ENCODE data around the gene STK10.

STK10 gene

DNA sequence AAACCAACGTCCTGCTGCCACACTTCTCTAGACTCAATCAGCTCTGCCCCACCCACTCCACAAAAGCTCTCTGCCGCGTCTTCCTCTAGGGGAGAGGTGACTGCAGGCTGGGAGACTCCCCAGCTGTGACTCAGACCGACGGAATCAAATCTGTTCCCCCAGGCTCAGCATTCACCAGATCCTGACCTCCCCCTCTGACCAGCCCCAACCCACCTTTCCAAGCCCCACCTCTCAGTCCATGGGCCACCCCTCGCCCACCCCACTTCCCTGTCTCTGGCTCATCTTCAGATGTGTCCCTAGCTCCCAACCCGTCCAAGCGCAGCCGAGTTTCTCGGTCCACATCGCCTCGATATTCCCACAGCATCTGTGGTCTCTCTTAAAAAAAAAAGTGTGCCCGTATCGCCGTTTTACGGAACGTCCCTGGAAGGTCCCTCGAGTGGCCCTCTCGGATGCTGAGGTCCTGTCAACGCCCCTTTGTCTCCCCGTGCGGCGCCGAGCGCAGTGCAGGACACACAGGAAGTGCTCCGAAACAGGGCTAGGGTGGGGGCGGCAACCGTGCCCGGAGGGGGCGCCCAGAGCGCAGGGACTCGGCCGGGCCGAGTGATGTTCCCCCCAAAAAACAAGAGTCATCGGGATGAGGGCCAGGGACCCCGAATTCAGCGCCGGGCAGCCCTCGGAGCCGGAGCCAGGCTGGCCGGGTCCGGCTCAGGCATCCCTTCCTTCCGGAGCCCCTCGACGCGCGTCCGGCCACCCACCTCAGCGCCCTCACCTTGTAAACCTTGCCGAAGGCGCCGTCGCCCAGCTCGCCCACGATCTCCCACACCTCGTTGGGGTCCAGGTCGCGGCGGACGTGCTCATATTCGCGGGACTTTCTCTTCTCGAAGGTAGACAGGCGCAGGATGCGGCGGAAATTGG is 649 bp downstream of the STK10 start:
- Histone ChIP-seq H3K9me3 (ENCODE audit: control insufficient read depth, insufficient read depth, low read depth, low read length) (no peaks in the 10 kb centered on the region), H3K27ac (ENCODE audit: low read depth, low read length) (no peak overlapping the region; the same call in 1 of the 2 replicates), H3K4me1 (ENCODE audit: control insufficient read depth, insufficient read depth, low read length) (peaks cover 22% of the 10 kb centered on the region), H3K36me3 (ENCODE audit: control insufficient read depth, insufficient read depth, low read length) (no peaks in the 10 kb centered on the region), H3K4me3 (ENCODE audit: low read depth, low read length) (peak overlapping the region; percentile 94), H3K27me3 (ENCODE audit: control insufficient read depth, insufficient read depth, low read length) (no peaks in the 10 kb centered on the region), H3K9ac (ENCODE audit: low read length) (peak overlapping the region; percentile 83)

- Histone ChIP-seq H3K36me3 (ENCODE audit: control insufficient read depth, insufficient read depth, low read length) (no peaks in the 10 kb centered on the region), H3K4me1 (ENCODE audit: control insufficient read depth, insufficient read depth, low read length) (peaks cover 22% of the 10 kb centered on the region), H3K27ac (ENCODE audit: low read depth, low read length) (no peak overlapping the region), H3K4me3 (ENCODE audit: low read depth, low read length) (peak overlapping the region; percentile 94; the same call in 1 of the 2 replicates), H3K9me3 (ENCODE audit: control insufficient read depth, insufficient read depth, low read depth, low read length) (no peaks in the 10 kb centered on the region), H3K9ac (ENCODE audit: low read length) (peak overlapping the region; percentile 83), H3K27me3 (ENCODE audit: control insufficient read depth, insufficient read depth, low read length) (no peaks in the 10 kb centered on the region)
Measured at GRCh38 chr5:172186114-172186695, 1.8 kb downstream of the STK10 start.

DNA sequence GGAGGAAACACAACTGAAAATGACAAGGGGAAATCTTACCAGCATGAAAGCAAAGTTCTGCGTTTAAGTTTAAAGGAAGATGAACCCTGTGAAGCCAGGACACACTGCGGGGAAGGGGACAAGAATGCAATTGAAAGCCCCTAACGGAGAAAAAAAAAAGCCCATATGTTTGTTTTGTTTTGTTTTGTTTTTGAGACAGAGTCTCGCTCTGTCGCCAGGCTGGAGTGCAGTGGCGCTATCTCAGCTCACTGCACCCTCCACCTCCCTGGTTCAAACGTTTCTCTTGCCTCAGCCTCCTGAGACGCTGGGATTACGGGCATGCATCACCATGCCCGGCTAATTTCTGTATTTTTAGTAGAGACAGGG is 2.9 kb downstream of the STK10 start:
- Histone ChIP-seq H3K9ac (ENCODE audit: low read length) (no peak overlapping the region), H3K27me3 (ENCODE audit: control insufficient read depth, insufficient read depth, low read length) (no peaks in the 10 kb centered on the region), H3K4me1 (ENCODE audit: control insufficient read depth, insufficient read depth, low read length) (peaks cover 22% of the 10 kb centered on the region), H3K9me3 (ENCODE audit: control insufficient read depth, insufficient read depth, low read depth, low read length) (no peaks in the 10 kb centered on the region), H3K27ac (ENCODE audit: low read depth, low read length) (no peak overlapping the region), H3K4me3 (ENCODE audit: low read depth, low read length) (no peak overlapping the region), H3K36me3 (ENCODE audit: control insufficient read depth, insufficient read depth, low read length) (no peaks in the 10 kb centered on the region)

DNA sequence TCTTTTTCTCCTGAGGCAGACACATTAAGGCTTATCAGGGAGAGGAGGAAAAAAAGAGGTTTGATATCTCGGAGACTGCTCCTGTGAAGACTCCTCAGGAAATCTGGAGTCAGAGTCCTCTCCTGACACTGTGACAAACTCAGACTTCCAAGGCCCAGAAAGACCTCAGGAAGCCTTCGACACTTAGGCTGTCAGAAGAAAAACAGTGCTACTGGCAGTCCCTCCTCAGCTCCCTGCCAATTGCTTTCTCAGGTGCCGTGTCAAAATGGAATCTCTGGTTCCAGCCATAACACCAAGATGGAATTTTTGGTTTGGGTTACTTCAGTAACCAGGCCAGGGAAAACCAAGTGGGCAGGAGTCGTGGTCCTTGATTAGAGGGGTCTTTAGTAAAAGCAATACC is 4.1 kb downstream of the STK10 start:
- Histone ChIP-seq H3K4me3 (ENCODE audit: low read depth, low read length) (no peak overlapping the region), H3K27ac (ENCODE audit: low read depth, low read length) (no peak overlapping the region), H3K9me3 (ENCODE audit: control insufficient read depth, insufficient read depth, low read depth, low read length) (no peaks in the 10 kb centered on the region), H3K4me1 (ENCODE audit: control insufficient read depth, insufficient read depth, low read length) (peaks cover 32% of the 10 kb centered on the region), H3K9ac (ENCODE audit: low read length) (no peak overlapping the region), H3K27me3 (ENCODE audit: control insufficient read depth, insufficient read depth, low read length) (no peaks in the 10 kb centered on the region), H3K36me3 (ENCODE audit: control insufficient read depth, insufficient read depth, low read length) (no peaks in the 10 kb centered on the region)

GRCh38 chr5:172182291-172182690 is 5.7 kb downstream of the STK10 start:
- Histone ChIP-seq H3K27me3 (ENCODE audit: control insufficient read depth, insufficient read depth, low read length) (no peaks in the 10 kb centered on the region), H3K9me3 (ENCODE audit: control insufficient read depth, insufficient read depth, low read depth, low read length) (no peaks in the 10 kb centered on the region), H3K4me1 (ENCODE audit: control insufficient read depth, insufficient read depth, low read length) (peaks cover 41% of the 10 kb centered on the region), H3K27ac (ENCODE audit: low read depth, low read length) (no peak overlapping the region), H3K4me3 (ENCODE audit: low read depth, low read length) (no peak overlapping the region), H3K36me3 (ENCODE audit: control insufficient read depth, insufficient read depth, low read length) (no peaks in the 10 kb centered on the region), H3K9ac (ENCODE audit: low read length) (no peak overlapping the region)

- Histone ChIP-seq H3K27ac (ENCODE audit: low read depth, low read length) (no peak overlapping the region), H3K4me3 (ENCODE audit: low read depth, low read length) (no peak overlapping the region), H3K9ac (ENCODE audit: low read length) (no peak overlapping the region), H3K36me3 (ENCODE audit: control insufficient read depth, insufficient read depth, low read length) (no peaks in the 10 kb centered on the region), H3K4me1 (ENCODE audit: control insufficient read depth, insufficient read depth, low read length) (peaks cover 39% of the 10 kb centered on the region), H3K27me3 (ENCODE audit: control insufficient read depth, insufficient read depth, low read length) (no peaks in the 10 kb centered on the region), H3K9me3 (ENCODE audit: control insufficient read depth, insufficient read depth, low read depth, low read length) (no peaks in the 10 kb centered on the region)
Measured at GRCh38 chr5:172180936-172181335, 7.1 kb downstream of the STK10 start.

DNA sequence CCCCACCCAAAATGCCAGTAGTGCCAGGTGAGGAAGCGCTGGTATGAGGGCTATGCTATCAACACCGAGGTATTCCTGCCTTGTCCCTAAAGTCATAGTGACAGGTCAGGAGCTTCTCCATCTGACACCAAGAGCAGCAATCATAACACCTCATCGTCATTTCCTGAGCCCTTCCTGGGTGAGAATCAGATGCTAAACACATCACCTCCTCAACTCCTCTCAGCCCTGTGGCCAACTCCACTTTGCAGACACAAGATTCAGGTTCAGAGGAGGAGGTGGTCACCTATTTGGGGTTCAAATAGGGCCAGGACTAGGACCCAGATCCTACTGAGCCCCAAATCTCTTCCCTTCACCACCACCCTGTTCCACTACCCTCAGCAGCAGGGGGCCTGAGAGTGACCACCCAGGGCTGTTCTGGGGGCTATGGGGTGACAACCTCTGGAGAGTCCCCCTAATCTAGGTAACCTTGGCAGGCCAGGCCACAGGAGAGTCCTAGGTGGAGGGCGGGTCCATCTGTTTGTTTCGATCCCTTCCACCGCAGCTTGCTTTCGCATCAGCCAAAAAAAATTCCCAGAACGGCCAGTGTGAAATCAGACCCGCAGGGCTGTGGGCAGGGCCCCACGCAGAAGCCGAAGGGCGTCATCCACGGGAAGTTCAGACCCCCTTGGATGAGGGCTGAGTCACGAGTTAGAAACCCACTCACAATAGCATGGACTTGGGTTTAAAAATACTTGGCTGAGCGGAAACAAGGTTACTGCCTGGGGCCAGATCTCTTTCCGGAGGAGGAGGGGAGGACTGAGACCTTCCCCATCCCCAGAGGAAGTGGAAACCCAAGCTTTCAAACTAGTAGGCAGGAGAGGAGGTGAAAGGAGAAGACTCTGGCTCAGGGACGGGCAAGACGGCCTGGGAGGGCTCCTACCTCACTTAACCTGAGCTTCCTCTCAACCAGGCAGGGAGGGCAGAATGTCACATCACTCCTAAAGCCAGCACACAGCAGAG is 8.7 kb downstream of the STK10 start:
- H3K9ac ChIP-seq (ENCODE audit: low read length): peak overlapping the region; percentile 5
- H3K27me3 ChIP-seq (ENCODE audit: control insufficient read depth, insufficient read depth, low read length): no peaks in the 10 kb centered on the region
- peak overlapping the region; percentile 15; the same call in 1 of the 2 replicates for H3K27ac ChIP-seq (ENCODE audit: low read depth, low read length)
- peaks cover 40% of the 10 kb centered on the region for H3K4me1 ChIP-seq (ENCODE audit: control insufficient read depth, insufficient read depth, low read length)
- no peaks in the 10 kb centered on the region for H3K36me3 ChIP-seq (ENCODE audit: control insufficient read depth, insufficient read depth, low read length)
- H3K4me3 ChIP-seq (ENCODE audit: low read depth, low read length): peak overlapping the region; percentile 9; the same call in 1 of the 2 replicates
- no peaks in the 10 kb centered on the region for H3K9me3 ChIP-seq (ENCODE audit: control insufficient read depth, insufficient read depth, low read depth, low read length)

GRCh38 chr5:172178301-172178987 is 9.6 kb downstream of the STK10 start:
- Histone ChIP-seq H3K27me3 (ENCODE audit: control insufficient read depth, insufficient read depth, low read length) (no peaks in the 10 kb centered on the region), H3K4me1 (ENCODE audit: control insufficient read depth, insufficient read depth, low read length) (peaks cover 37% of the 10 kb centered on the region), H3K4me3 (ENCODE audit: low read depth, low read length) (no peak overlapping the region; the same call in 1 of the 2 replicates), H3K36me3 (ENCODE audit: control insufficient read depth, insufficient read depth, low read length) (no peaks in the 10 kb centered on the region), H3K9ac (ENCODE audit: low read length) (no peak overlapping the region), H3K9me3 (ENCODE audit: control insufficient read depth, insufficient read depth, low read depth, low read length) (no peaks in the 10 kb centered on the region), H3K27ac (ENCODE audit: low read depth, low read length) (no peak overlapping the region)

DNA sequence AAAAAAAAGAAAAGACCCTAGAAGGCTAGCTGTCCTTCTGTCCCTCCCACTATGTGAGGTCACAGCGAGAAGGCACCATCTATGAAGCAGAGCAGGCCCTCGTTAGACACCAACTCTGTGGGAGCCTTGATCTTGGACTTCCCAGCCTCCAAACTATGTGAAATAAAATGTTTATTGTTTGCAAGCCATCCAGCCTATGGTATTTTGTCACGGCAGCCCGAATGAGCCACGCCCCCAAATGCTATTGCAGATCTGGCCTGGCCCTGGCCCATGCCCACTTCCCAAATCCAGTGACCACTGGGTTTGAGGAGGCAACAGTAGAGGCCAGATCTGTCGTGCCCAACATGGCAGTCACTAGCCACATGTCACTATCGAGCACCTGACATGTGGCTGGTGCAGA is 10.8 kb downstream of the STK10 start:
- Histone ChIP-seq H3K27me3 (ENCODE audit: control insufficient read depth, insufficient read depth, low read length) (no peaks in the 10 kb centered on the region), H3K9me3 (ENCODE audit: control insufficient read depth, insufficient read depth, low read depth, low read length) (no peaks in the 10 kb centered on the region), H3K9ac (ENCODE audit: low read length) (no peak overlapping the region), H3K4me1 (ENCODE audit: control insufficient read depth, insufficient read depth, low read length) (peaks cover 42% of the 10 kb centered on the region), H3K27ac (ENCODE audit: low read depth, low read length) (no peak overlapping the region), H3K4me3 (ENCODE audit: low read depth, low read length) (no peak overlapping the region), H3K36me3 (ENCODE audit: control insufficient read depth, insufficient read depth, low read length) (no peaks in the 10 kb centered on the region)

DNA sequence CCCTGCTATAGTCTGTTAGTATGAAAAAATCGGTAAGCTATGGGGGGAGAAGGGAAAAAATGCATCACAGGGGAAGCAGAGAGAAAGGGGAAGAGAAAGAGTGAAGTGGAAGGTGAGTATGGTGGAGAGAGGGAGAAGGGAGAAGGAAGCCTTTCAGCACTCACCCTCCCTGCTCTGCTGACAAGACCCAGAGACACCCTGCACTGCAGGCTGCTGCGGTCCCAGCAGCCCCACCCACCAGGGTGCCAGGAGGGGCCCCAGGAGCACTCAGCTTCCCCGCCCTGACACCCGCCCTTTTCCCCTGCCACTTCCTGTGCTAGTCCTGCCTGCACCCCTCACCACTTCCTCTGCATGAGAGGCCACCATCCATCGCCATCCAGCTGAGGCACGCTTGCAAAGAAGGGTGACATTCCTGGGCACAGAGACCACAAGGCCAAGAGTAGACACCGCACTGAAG is 12.7 kb downstream of the STK10 start:
- Histone ChIP-seq H3K9me3 (ENCODE audit: control insufficient read depth, insufficient read depth, low read depth, low read length) (no peaks in the 10 kb centered on the region), H3K27me3 (ENCODE audit: control insufficient read depth, insufficient read depth, low read length) (no peaks in the 10 kb centered on the region), H3K4me1 (ENCODE audit: control insufficient read depth, insufficient read depth, low read length) (peaks cover 42% of the 10 kb centered on the region), H3K36me3 (ENCODE audit: control insufficient read depth, insufficient read depth, low read length) (no peaks in the 10 kb centered on the region), H3K27ac (ENCODE audit: low read depth, low read length) (no peak overlapping the region), H3K9ac (ENCODE audit: low read length) (no peak overlapping the region), H3K4me3 (ENCODE audit: low read depth, low read length) (no peak overlapping the region)
